Middle frontal gyrus (tissue), 1 donor: ENCODE data around the gene ATRAID.
"Not testable (repeated sequence)": the region's sequence is repeated elsewhere in the genome, so short reads cannot be mapped to it uniquely, and the experiment has no call there.

Experiments used
- DNase-seq: peaks from one replicate; pipeline ENCODE4 v3.0.0-alpha.2; 2015; ENCODE audit warnings: low spot score; ENCODE audit errors: extremely low spot score

ATRAID gene, protein sequence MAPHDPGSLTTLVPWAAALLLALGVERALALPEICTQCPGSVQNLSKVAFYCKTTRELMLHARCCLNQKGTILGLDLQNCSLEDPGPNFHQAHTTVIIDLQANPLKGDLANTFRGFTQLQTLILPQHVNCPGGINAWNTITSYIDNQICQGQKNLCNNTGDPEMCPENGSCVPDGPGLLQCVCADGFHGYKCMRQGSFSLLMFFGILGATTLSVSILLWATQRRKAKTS

DNA sequence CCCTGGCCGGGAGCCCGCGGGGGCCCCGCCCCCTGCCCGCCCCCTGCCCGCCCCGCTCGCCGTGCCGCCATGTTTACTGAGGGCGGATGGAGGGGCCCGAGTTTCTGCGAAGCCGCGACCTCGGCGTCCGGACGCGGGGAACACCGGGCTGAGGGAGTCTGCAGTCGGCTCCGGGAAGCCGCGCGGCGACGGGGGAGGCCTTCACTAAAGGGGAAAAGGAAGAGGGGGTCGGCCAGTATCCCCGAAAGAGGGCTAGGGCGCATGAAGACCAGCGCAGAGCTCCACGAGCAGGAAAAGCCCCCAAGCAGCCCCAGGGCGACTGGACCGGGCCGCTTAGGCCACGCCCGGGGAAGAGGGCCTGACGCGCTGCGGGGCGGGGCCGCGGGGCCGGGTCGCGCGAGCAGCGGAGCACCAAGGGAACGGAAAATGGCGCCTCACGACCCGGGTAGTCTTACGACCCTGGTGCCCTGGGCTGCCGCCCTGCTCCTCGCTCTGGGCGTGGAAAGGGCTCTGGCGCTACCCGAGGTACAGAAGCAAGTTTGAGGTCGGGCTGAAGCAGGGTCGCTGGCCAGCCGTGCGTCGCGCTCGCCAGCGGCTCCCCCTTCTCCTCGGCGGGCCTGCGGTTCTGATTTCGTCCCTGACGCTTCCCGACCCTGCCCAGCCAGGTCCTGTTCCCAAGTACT, at the start of gene ATRAID, which contains the start of gene SLC5A6:
TSS of gene ATRAID (plus strand) at position 99 of the 683 bp plus-strand sequence. CDS start at position 427, 328 bp downstream.
TSS of gene SLC5A6 (minus strand) at position 326 of the 683 bp plus-strand sequence. CDS start 4,618 bp downstream, outside the sequence.
- peak; percentile 87 for DNase-seq

DNA sequence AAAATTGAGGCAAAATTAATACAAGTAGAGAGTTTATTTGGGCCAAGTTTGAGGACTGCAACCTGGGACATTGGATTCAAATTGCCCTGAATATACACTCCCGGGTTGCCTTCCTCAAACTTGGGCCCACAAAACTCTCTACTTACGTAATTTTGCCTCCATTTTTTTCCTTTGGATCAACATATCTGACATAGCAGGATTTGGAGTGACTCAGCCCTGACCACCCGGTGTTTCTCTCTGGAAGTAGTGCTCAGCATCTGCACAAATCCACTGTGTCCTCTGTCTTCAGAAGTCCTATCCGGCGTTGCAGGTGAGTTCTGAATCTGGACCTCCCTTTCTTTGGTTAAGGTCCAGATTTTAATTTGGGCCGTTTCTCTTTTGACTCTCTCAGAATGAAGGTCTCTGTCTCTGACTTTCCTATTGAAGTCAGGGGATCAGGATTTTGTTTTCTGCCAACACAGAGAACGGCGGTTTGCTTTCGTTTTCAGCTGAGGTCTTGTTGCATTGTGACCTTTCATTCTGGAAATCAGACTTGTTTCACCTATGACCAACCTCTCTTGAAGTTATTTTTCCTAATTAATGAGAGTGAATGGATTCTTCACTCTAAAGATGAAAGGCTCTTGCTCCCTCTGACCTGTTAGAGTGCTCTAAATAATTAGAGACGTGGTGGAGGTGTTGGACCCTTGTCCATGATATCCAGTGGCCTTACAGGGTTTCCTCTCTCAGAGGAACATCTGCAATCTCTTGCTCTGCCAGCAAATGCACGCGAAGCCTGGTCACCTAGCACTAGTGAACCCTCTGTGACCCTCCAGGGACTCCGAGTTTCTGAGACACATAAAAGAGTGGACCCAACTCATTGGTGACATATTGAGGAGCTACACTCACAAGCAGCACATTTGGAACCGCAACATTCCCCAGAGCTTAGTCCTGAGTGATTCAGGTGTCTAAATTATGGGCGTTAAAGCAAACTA, 49.4 kb upstream of the ATRAID start:
- DNase-seq = no peak

DNA sequence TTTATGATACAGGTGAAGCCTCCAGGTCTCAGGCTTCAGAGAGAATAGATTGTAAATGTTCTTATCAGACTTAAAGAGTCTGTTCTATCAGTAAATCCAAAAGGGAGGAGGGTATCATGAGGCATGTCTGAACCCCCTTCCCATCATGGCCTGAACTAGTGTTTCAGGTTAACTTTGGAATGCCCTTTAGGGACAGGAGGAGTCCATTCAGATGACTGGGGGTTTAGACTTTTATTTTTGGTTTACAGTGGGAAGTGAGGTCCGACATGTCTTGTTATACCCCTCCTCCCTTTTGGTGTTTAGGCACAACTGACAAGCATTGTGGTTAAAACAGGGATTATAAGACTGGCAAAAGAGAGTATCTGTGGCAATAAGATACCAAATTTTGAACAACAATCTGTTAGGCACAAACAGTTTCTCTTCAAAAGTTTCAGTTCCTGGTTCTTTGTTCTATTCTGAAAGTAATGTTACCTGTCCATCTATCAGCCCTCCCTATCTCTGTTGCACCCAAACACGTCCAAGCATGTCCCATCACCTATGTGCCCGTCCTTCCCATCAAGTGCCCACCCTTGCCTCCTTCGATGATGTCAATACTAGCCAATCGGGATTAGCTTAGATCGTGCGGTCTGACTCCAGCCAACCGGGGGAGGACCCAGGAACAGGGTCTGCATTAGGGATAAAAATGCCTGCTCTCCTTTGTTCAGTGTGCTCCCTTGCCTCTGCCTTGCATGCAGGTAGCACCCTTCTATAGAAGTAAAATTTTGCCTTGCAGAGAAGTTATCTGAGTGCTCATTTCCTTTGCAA, 46.7 kb upstream of the ATRAID start:
- DNase-seq = no peak

DNA sequence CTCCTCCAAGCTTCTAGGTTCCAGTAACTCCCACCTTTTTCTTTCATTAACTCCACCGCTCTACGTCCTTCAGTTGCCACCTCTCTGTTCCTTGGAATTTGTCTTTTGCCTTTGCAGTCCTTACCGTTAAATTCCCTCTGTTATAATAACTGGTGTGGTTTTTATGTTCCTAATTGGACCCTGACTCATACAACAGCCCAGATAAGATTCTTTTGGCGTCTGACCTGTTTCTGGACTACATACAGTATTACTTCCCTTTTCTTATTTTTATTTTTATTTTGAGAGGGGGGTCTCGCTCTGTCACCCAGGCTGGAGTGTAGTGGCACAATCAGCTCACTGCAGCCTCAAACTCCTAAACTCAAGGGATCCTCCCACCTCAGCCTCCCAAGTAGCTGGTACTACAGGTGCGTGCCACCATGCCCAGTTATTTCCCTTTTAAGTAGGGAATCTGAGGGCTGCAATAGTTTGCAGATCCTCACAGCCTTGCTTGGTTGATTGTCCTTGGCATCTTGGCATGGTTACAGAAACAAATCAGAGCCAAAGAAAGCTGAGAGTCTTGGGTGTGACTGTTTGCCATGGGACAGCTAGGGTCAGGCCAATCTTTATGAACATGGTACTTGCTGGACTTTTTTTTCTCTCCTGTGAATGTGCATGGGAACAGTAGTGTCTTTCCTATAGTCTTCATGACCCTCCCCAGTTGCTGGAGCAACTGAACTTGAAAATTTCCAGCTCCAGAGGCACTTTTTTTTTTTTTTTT, 41.1 kb upstream of the ATRAID start:
- no peak for DNase-seq

DNA sequence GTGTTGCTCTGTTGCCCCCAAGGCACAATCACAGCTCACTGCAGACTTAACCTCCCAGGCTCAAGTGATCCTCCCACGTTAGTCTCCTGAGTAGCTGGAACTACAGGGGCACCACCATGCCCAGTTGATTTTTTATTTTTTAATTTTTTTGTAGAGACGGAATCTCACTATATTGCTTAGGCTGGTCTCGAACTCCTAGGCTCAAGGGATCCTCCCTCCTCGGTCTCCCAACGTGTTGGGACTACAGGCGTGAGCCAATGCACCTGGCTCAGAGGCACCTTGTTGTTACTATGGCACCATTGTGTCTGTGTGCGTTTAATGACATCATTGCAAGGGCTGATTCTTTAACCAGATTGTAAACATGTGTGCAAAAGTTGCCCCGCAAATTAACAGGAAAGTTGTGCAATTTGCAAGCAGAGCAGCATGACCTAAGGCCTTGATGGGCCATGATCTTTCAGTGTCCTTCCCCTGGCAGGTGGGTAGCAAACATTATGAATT, 40.4 kb upstream of the ATRAID start:
- DNase-seq = no peak

DNA sequence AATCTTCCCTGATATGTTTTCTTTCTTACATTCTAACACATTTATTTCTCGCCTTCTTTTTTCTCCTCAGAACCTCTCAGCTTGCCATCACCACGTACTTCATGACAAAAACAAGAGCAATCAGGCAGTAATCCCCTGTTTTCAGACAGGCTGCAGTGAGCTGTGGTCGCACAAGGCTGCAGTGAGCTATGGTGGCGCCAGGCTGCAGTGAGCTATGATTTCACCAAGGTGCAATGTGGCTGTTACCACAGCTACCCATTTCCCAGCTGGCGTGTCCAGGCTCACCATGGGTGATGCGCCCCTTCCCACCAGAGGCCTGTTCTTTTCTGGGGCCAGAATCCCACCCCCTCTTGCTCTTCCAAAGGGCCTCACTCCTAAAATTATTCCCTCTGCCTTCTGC, 37.2 kb upstream of the ATRAID start:
- no peak for DNase-seq

DNA sequence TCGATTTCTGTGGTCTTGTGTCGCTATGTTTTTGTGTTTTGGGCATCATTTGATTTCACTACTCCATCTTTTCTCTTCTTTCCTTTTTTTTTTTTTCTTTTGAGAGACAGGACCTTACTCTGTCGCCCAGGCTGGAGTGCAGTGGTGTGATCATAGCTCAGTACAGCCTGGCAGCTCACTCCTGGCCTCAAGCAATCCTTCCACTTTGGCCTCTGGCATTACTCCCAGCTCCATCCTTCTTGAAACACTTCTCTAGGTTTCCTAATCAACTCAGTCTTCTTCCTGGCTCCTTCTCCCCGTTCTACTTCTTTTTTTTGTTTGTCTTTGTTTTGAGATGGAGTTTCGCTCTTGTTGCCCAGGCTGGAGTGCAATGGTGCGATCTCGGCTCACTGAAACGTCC, 36.5 kb upstream of the ATRAID start:
- no peak for DNase-seq

DNA sequence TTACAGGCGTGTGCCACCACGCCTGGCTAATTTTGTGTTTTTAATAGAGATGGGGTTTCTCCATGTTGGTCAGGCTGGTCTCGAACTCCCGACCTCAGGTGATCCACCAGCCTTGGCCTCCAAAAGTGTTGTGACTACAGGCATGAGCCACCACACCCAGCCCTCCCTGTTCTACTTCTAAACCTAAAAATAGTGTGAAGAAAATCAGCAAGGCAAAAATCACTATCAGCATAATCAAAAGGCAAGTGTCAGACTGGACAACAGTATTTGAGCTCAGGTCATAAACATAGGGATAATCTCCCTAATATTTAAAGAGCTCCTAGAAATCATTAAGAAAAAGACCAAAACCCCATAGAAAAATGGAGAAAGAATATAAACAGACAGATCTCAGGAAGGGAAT, 36.1 kb upstream of the ATRAID start:
- not testable (repeated sequence) for DNase-seq

DNA sequence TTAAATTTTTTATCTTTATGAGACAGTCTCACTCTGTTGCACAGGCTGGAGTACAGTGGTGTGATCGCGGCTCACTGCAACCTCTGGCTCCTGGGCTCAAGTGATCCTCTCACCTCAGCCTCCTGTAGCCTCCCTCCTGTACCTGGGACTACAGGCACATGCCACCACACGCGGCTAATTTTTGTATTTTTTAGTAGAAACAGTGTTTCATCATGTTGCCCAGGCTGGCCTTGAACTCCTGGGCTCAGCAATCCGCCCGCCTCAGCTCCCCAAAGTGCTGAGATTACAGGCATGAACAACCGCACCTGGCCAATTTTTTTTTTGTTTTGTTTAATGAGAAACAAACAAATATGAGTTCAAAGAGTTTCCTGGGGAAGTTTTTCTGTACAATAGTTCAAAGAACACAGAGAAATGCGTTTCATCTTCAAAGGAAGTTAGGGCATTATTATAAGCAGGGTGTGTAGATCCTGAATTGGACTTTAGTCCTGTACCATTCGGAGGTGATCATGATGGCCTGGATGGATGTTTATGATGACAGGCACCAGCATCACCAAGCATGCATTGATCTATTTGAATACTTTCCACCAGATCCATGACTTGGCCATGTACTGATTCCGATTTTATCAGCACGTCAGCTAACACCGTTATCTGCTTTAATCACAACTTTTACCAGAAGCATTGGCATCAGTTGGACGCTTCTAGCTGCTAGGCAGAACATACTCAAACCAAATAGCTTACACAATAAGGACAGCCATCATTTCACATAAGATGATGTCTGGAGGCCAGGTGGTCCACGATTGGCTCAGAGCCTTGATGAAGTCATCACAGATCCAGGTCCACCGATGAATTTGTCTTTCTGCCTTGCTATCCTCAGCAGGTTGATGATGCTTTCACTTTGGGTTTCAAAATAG, 34.1 kb upstream of the ATRAID start:
- no peak for DNase-seq

DNA sequence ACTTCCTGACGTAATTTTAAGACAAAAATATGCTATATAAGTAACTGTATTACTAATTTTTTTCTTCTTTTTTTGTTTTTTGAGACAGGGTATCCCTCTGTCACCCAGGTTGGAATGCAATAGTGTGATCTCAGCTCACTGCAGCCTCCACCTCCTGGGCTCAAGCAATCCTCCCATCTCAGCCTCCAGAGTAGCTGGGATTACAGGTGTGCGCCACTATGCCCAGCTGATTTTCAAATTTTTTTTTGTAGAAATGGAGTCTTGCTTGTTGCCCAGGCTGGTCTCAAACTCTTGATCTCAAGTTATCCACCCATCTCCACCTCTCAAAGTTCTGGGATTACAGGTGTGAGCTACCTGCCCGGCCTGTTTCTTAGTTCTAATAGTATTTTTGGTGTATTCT, 33.4 kb upstream of the ATRAID start:
- DNase-seq = no peak

DNA sequence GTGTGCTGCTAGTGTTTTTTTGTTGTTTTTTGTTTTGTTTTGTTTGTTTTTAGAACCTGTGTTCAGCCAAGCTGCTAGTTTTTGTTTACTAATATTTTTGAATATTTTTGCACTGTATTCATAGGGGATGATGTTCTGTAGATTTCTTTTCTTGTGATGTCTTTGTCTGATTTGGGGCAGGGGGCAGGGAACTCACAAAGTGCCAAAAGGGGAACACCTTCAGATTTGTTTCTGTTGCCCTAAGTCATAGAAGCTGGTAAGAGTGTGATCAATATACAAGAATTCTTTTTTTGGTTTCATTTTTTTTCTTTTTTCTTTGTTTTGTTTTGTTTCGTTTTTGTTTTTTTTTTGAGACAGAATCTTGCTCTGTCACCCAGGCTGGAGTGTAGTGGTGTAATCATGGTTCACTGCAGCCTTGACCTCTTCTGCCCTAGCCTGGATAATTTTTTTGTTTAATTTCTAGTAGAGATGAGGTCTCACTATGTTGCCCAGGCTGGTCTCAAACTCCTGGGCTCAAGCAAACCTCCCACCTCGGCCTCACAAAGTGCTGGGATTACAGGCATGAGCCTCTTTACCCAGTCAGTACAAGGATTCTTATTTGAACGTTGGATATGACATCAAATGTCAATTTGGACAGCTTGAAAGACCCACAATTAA, 32.4 kb upstream of the ATRAID start:
- DNase-seq = no peak

DNA sequence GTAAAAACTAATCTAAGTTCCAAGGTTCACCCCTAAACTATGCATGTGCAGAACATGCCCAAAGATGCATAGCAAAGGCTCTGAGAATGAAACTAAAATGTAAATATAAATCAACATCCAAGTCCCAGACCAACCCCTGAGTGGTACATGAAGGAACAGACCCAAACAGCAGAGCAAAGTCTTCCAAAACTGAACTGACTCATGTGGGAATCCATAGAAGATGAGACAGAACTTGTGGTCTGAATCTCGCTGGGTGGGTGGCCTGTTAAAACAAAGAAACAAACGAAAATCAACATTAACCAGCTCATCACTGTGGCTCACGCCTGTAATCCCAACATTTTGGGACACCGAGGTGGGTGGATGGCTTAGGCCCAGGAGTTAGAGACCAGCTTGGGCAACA, 29.5 kb upstream of the ATRAID start:
- DNase-seq = no peak

DNA sequence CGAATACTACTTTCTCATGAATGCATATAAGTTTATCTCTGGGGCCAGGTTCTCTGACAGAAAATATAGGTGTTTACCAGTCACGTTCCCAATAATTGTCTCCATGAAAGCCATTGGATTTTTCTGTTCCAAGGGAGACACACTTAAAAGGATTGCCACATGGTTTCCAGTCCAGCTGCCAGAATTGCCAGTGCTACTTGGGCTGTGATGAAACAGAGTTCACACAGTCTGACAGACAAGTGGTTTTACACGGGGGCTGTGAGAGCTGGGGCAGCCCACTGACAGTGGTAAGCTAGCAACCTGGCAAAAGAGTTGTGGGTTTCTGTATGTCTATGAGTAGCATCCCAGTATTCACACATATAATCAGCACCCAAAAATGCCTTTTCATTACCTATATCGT, 27.7 kb upstream of the ATRAID start:
- DNase-seq = no peak

DNA sequence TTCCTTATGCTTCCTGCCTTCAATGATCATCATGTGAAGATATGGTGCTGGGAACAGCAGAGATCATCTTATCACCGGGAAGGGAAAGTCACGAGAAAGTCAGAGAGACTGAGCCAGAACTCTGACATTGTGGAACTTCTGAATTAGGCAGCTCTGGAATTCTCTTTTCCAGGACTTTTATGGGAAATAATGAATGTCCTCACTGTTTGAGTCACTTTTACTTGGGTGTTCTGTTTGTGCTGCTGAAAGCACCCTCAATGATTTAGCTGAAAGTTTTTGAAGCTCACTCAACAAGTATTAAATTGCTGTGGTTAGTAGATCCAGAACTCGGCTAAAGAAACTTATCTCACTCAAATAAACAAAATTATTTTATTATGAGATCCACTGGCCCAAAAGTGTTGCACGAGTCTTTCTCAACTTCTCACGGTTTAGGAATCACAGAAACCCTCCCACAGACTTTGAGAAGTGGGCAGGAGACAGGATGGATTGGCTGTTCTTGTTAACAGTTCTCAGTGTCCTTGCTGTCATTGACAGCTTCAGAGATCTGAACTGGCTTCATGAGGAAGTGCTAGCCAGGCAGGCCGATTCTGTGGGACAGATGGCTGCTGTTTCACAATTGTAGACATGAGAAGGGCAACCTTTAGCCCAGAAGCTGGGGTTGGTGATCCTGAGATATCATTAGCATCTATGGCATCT, 26.4 kb upstream of the ATRAID start:
- DNase-seq = peak; percentile 4

DNA sequence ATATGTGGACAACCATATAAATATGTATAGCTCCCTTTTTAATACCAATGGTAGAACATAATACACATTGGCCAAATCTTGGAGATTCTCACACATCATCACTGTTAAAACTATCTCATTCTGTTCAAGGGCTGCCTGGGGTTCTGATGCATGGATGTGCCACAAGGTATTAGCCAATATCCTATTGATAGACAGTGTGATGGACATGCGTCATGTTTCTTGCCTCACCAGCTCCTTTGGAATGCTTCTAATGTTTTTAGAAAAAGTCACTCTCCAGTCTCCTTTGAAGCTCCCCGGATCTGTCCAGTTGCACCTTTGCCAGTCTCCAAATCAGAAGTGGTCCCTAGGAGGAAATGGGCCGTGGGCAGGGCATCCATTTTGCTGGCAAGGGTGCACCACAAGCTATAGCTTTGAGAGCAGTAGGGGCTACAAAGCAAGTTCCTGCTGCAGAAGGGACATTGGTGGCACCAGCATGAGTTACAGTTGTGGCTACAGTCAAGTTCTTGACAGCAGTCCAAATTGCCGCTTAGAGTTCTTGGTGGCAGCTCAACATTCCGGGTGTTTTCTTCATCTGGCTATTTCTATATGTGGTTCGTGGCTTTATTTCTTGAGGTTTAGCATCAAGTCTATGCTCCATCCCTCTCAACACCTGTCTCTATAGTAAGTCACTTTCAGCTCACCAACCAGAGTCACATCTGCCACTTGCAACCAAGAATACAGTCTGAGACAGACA, 25.1 kb upstream of the ATRAID start:
- no peak for DNase-seq

DNA sequence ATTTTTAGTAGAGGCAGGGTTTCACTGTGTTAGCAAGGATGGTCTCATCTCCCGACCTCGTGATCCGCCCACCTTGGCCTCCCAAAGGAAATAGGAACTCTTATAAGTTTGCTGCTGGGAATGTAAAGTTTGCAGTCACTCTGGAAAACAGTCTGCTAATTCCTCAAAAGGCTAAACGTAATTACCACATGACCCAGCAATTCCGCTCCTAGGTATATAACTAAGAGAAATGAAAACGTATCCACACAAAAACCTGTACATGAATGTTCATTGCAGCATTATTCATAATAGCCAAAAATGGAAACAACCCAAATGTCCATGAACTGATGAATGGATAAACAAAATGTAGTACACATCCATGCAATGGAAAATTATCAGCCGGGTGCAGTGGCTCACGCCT, 21.9 kb upstream of the ATRAID start:
- no peak for DNase-seq
